Caki2 (cell line): ENCODE data around the gene RABGGTA. TPM values are rescaled to one million over a fixed set of nuclear protein-coding genes. Genes with fewer than 3 reads are reported as not detected.
A peak's percentile ranks its signal among the peaks of the same experiment; 100 is the strongest.

ENCODE experiments used
- DNase-seq: peaks from one replicate; pipeline ENCODE4 v3.0.0-alpha.2; 2015; ENCODE audit warnings: low read depth
- in situ Hi-C: cut with HindIII; loops from 2 replicates; pipeline ENCODE4 v1.10.0; 2016; ENCODE audit warnings: low sequenced_read_pairs, low pct_unique_long_range_greater_than_20kb, mixed read lengths
- total RNA-seq: library from RNA; depleted of rRNA; stranded (reverse); fragments of >200 nt; shearing (Covaris generic); gene quantifications from 2 replicates; pipeline ENCODE4 v1.2.3, GENCODE V29; 2014; ENCODE audit warnings: low replicate concordance

The RABGGTA gene
- total RNA-seq, 1 experiment from 2014 or later = 12.9 TPM

DNA sequence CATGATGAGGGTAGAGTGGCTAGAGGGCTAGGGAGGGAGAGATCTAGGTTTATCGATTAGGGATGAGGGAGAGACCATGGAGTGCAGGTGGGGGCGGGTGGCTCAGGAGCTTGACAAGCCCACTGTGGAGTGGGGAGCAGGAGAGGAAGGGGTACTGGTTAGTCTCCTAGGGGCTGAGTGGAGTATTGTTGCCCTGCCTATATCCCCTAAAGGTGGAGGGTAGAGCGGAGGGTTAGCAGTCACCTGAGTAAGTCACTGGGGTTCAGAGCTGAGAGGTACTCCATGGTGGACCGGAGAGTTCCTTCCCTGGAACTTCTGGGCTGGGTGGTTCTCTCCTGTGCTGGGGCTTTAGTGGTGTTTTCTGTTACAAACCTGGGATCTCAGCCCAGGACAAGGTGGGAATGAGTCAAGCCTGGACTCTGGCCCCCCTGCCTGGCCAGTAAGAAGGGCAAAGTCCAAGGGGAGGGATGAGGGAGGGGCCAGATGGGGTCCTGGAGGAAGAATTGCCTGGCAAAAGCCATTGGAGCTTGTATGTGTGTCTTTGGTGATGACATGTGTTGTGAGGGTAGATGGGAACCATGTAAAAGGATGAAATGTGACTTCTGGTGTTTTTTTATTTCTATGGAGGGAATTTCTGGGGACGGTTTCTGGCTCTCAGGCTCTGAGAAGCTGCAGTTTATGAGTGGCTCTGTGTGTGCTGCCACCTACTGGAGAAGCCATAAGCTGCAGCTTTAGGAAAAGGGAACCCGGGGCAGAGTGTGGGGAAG is 36.4 kb upstream of the RABGGTA start, which contains the start of gene CIDEB:
TSS of gene CIDEB (minus strand) at position 403 of the 767 bp plus-strand sequence. CDS start at position 284, 119 bp downstream.
- peak; percentile 74 for DNase-seq
- in situ Hi-C loops = no loop called here

DNA sequence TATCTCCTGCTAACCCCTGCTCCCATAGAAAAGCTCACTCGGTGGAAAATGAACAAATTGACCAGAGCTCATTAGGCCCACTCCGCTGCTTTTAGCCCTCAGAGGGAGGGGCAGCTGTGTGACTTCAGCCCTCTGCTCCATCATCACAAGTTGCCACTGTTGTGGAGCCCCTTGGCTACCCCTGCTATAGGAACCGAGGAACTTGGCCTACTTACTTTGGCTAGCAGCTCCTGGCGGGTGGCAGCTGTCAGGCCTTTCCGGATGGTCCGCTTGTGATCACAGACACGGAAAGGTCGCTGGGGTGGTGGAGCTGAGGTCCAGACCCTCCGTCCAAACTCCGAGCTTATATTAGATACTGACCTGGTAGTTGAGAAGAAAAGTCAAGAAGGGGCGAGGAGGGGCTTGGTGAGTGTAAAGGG is 35.8 kb upstream of the RABGGTA start:
- no peak for DNase-seq
- in situ Hi-C loops = no loop called here

DNA sequence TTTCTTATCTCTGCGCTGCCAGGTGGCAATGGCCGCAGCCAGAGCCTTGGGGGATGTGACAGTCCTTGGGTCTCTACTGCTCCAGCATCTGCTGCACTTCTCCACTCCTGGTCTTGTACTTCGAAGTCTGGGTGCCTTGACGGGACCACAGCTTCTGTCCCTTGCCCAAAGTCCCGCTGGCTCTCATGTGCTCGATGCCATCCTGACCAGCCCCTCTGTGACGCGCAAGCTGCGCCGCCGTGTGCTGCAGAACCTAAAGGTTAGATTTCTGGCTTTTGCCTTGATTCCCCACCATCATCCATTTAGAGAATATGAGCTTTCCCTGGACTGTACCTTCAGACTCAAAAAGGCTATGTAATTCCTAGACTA is 32.6 kb upstream of the RABGGTA start:
- in situ Hi-C loops = no loop called here

GRCh38 chr14:24300326-24300980 is 29.1 kb upstream of the RABGGTA start:
- no peak for DNase-seq
- in situ Hi-C loops = no loop called here

More for the DNA sequence above, 32.6 kb upstream of the RABGGTA start:
- DNase-seq = no peak

DNA sequence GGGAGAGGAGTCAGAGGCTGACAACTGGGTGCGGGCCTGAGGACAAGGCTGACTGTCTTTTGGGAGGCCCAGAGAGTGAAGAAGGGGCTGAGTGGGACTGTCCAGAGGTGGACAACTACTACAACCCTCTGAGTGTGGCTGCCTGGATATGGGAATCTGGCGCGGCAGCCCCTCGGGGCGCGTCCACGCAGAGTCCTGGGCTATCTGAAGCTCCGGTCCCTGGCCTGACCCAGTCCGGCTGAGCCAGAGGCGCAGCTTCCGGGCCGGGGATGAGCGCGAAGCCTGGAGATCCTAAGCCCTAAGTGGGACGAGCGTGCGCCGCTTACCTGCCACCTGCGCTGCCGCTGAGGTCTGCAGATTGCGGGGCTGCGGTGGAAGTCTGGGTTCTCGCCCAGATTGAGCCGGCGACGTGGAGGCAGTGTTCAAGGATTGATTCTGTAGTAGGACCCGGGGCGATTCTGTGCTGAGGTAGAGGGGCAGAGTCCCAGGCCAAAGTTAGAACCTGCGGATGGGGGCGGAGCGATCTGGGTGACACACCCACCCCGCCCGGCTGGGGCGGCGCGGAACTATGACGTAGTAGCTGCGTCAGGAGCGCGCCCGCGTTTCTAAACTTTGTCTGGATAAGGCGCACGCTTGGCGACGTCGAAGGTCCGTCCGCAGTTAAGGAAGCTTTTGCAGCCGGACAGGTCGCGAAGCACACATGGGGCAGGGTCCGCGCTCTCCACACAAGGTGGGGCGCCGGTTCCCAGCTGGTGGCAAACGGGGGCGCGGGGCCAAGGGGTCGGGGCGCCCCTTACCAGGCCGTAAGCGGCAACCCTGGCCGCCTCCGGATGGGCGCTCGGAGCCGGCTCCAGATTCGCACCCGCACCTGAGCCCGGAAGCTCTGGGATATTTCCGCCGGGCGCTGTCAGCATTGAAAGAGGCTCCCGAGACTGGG is 28.1 kb upstream of the RABGGTA start, which contains the start of the genes DHRS1 and NOP9:
TSS of gene DHRS1 (minus strand) at position 526 of the 937 bp plus-strand sequence. CDS start 674 bp downstream, outside the sequence.
TSS of gene NOP9 (plus strand) at position 596 of the 937 bp plus-strand sequence. CDS start at position 701, 105 bp downstream.
- peak; percentile 77 for DNase-seq
- in situ Hi-C loops = no loop called here

DNA sequence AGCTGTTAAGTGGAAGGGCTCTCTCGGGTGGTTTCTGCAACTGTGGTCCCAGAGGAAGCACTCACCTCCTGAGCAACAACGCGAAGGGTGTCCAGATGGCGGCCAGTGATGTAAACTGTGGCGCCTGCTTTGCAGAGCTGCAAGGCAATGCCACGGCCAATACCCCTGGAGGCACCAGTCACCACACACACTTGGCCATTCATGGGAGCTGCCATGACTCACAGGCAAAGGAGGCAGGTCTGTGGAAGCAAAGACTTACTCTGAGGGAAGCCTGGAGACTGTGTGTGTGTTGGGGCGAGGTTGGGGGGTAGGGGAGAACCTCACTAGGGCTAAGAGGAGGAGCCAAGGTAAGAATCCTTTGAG is 27.5 kb upstream of the RABGGTA start:
- DNase-seq = peak; percentile 63
- in situ Hi-C loops = no loop called here

DNA sequence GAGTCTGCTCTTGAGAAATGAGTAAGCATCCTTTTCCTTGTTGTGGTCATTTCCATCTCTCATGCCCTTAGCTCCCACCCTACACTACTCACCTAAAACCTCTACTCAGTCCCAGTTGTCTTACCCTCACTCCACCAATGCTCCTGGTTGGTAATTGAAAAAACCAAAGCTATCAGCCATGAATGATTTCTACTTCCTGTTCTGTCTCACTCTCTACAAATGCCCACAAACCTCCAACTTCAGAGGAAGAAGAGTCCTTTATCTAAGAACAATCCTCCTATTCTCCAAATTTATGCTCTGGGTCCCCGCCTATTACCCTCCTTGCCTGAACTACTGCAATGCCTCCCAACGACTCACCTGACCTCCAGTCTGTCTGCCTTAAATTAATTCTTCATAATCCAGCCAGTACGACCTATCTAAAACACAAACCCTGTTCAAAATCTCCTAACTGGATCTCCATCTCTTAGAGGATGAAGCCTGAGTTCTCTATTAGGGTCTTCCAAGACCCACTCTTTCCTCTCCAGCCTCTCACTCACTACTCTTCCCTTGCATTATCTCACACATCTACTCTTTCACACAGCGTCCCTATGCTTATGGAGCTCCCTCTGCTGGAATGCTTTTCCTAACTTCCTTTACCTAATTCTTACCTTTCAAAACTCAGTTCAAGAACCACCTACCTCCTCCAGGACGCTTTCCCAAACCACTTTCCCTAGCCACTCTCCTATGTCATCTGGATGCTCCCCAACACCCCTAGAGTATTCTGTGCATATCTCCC is 26.0 kb upstream of the RABGGTA start:
- DNase-seq = peak; percentile 46
- in situ Hi-C loops = no loop called here

- in situ Hi-C loops = no loop called here
Observed at GRCh38 chr14:24296341-24297157, 25.2 kb upstream of the RABGGTA start.

GRCh38 chr14:24293525-24293924 is 22.1 kb upstream of the RABGGTA start:
- in situ Hi-C loops = no loop called here
- DNase-seq = no peak

More at GRCh38 chr14:24296341-24297157, 25.2 kb upstream of the RABGGTA start:
- DNase-seq = peak; percentile 53

GRCh38 chr14:24292118-24292807 is 20.9 kb upstream of the RABGGTA start:
- no peak for DNase-seq
- in situ Hi-C loops = no loop called here

DNA sequence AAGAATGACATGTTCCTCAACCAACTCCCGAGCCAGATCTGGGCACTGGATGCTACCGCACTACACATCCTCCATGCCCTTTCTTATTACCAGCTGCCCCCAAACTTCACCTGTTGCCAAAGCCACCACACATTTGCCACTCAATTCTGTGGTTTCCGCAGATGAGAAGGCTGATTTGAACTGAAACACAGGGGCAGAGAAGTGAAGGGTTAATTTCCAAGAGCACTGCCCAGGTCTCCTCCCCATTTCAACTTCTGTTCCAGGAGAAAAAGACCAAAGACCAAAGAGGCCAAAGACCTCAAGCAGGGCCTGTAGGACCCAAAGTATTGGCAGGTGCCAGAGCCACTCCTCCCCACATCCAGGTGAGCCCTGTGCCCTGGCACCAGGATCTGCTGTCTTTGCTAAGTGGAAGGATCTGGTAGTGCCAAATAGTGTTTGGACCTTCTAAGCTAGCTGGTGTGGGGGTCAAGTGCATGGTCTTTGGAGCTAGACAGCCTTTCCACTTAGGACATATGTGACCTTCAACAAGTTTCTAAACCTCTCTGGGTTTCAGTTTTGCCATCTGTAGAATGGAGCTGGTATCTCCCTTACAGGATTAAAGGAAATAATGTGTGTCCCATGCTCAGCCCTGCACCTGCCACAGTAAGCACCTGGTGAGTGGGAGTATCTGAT is 20.2 kb upstream of the RABGGTA start:
- in situ Hi-C loops = no loop called here
- DNase-seq = no peak

DNA sequence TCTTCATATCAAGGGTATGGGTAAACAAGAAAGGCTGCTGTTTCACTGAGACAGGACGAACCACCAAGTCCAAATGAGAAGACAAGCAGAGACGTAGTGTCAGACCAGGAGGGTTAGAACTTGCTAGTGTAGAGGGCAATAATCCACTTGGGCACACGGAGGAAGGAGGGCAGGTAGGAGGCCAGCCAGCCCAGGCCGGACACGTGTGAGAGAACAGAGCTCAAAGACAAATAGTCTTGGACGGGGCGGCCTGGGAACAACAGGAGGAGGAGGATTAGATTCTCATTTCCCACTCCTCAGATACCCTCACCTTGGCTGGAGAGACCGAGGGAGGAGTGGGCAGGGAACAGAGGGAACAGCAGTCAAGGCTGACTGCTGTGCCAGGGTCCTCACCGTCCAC is 19.3 kb upstream of the RABGGTA start:
- in situ Hi-C loops = no loop called here
- no peak for DNase-seq

DNA sequence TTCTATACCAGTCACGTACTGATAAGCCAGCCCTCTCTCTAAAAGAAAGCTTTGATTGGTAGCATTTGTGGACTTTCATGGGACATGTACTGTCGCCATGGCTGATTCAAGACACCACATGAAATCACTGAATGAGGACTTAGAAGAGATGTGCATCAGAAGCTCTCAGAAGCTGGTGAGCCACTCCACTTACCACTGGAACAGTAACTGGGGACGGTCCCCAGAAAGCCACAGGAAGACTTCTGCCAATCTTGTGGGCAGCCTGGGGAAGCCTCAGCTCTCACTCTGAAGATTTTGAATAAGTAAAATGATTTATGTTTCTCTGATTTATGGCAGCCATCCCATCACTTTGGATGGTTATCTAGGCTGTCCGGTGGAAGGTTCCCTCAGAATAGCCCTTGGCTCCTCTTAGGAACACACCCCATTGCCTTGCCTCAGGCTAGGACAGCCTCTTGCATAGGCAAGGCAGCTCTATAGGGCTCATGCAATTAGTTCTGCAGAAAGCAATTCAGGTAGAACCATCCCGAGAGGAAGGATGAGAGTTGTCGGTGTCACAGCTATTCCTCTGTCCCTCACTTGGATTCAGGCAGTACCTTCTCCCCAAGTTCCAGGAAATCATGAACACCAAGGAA is 18.4 kb upstream of the RABGGTA start:
- in situ Hi-C loops = no loop called here
- no peak for DNase-seq

GRCh38 chr14:24286996-24287395 is 15.6 kb upstream of the RABGGTA start:
- DNase-seq = no peak
- in situ Hi-C loops = no loop called here

GRCh38 chr14:24285351-24285750 is 14.0 kb upstream of the RABGGTA start:
- no peak for DNase-seq
- in situ Hi-C loops = no loop called here
